ENCODE data around the gene ABCC9. TPM values are rescaled to one million over a fixed set of nuclear protein-coding genes. Genes with fewer than 3 reads are reported as not detected.

ABCC9 gene
- total RNA-seq, 1 donor = 0.10 TPM

GRCh38 chr12:21771311-21771710 is 169.9 kb downstream of the ABCC9 start:
- H3K4me3 ChIP-seq (ENCODE audit: low read length) = no peak overlapping the region
- H3K27me3 ChIP-seq (ENCODE audit: insufficient read depth, low read length) = peaks cover 43% of the 10 kb centered on the region
- no peaks in the 10 kb centered on the region for H3K4me1 ChIP-seq (ENCODE audit: insufficient read depth, low read length)
- H3K9me3 ChIP-seq (ENCODE audit: low read depth, low read length) = no peaks in the 10 kb centered on the region

- H3K27me3 ChIP-seq (ENCODE audit: insufficient read depth, low read length) = peaks cover 27% of the 10 kb centered on the region
- H3K9me3 ChIP-seq (ENCODE audit: low read depth, low read length) = no peaks in the 10 kb centered on the region
- no peaks in the 10 kb centered on the region for H3K4me1 ChIP-seq (ENCODE audit: insufficient read depth, low read length)
- no peak overlapping the region for H3K4me3 ChIP-seq (ENCODE audit: low read length)
Observed at GRCh38 chr12:21769307-21769706, 171.9 kb downstream of the ABCC9 start.

- Histone ChIP-seq H3K4me3 (ENCODE audit: low read length) (no peak overlapping the region), H3K4me1 (ENCODE audit: insufficient read depth, low read length) (no peaks in the 10 kb centered on the region), H3K9me3 (ENCODE audit: low read depth, low read length) (no peaks in the 10 kb centered on the region)
Observed at GRCh38 chr12:21766403-21766802, 174.8 kb downstream of the ABCC9 start.

GRCh38 chr12:21764950-21765349 is 176.3 kb downstream of the ABCC9 start:
- Histone ChIP-seq H3K9me3 (ENCODE audit: low read depth, low read length) (no peaks in the 10 kb centered on the region), H3K4me3 (ENCODE audit: low read length) (no peak overlapping the region), H3K4me1 (ENCODE audit: insufficient read depth, low read length) (no peaks in the 10 kb centered on the region), H3K27me3 (ENCODE audit: insufficient read depth, low read length) (no peaks in the 10 kb centered on the region)

More at GRCh38 chr12:21766403-21766802, 174.8 kb downstream of the ABCC9 start:
- H3K27me3 ChIP-seq (ENCODE audit: insufficient read depth, low read length) = no peaks in the 10 kb centered on the region

- Histone ChIP-seq H3K27me3 (ENCODE audit: insufficient read depth, low read length) (no peaks in the 10 kb centered on the region), H3K9me3 (ENCODE audit: low read depth, low read length) (no peaks in the 10 kb centered on the region), H3K4me1 (ENCODE audit: insufficient read depth, low read length) (no peaks in the 10 kb centered on the region), H3K4me3 (ENCODE audit: low read length) (no peak overlapping the region)
Observed at GRCh38 chr12:21764065-21764464, 177.2 kb downstream of the ABCC9 start.

GRCh38 chr12:21763531-21763930 is 177.7 kb downstream of the ABCC9 start:
- no peak overlapping the region for H3K4me3 ChIP-seq (ENCODE audit: low read length)
- H3K9me3 ChIP-seq (ENCODE audit: low read depth, low read length) = no peaks in the 10 kb centered on the region
- no peaks in the 10 kb centered on the region for H3K4me1 ChIP-seq (ENCODE audit: insufficient read depth, low read length)
- H3K27me3 ChIP-seq (ENCODE audit: insufficient read depth, low read length) = no peaks in the 10 kb centered on the region

GRCh38 chr12:21759737-21760136 is 181.5 kb downstream of the ABCC9 start:
- H3K27me3 ChIP-seq (ENCODE audit: insufficient read depth, low read length) = no peaks in the 10 kb centered on the region
- no peaks in the 10 kb centered on the region for H3K4me1 ChIP-seq (ENCODE audit: insufficient read depth, low read length)
- no peaks in the 10 kb centered on the region for H3K9me3 ChIP-seq (ENCODE audit: low read depth, low read length)
- no peak overlapping the region for H3K4me3 ChIP-seq (ENCODE audit: low read length)

GRCh38 chr12:21757735-21758134 is 183.5 kb downstream of the ABCC9 start:
- Histone ChIP-seq H3K9me3 (ENCODE audit: low read depth, low read length) (no peaks in the 10 kb centered on the region), H3K27me3 (ENCODE audit: insufficient read depth, low read length) (no peaks in the 10 kb centered on the region), H3K4me3 (ENCODE audit: low read length) (no peak overlapping the region), H3K4me1 (ENCODE audit: insufficient read depth, low read length) (no peaks in the 10 kb centered on the region)

- Histone ChIP-seq H3K4me1 (ENCODE audit: insufficient read depth, low read length) (no peaks in the 10 kb centered on the region), H3K27me3 (ENCODE audit: insufficient read depth, low read length) (no peaks in the 10 kb centered on the region), H3K9me3 (ENCODE audit: low read depth, low read length) (no peaks in the 10 kb centered on the region), H3K4me3 (ENCODE audit: low read length) (no peak overlapping the region)
Observed at GRCh38 chr12:21756699-21757098, 184.5 kb downstream of the ABCC9 start.

GRCh38 chr12:21751517-21751916 is 189.7 kb downstream of the ABCC9 start:
- H3K4me3 ChIP-seq (ENCODE audit: low read length) = no peak overlapping the region
- no peaks in the 10 kb centered on the region for H3K27me3 ChIP-seq (ENCODE audit: insufficient read depth, low read length)
- H3K9me3 ChIP-seq (ENCODE audit: low read depth, low read length) = no peaks in the 10 kb centered on the region

More at GRCh38 chr12:21751517-21751916, 189.7 kb downstream of the ABCC9 start:
- H3K4me1 ChIP-seq (ENCODE audit: insufficient read depth, low read length) = no peaks in the 10 kb centered on the region

Other genes starting within 250 kb of the ABCC9 start
- not detected for gene KCNJ8, start 166.7 kb downstream of the ABCC9 start, total RNA-seq
- gene CMAS, start 104.8 kb upstream of the ABCC9 start, total RNA-seq = 5.8 TPM

Data from mononuclear cell (primary cell).